G401 (cell line): Measurements from ENCODE around the gene GABRR2. TPM values are rescaled to one million over a fixed set of nuclear protein-coding genes. Genes with fewer than 3 reads are reported as not detected.
A peak's percentile ranks its signal among the peaks of the same experiment; 100 is the strongest.
"Not testable (repeated sequence)": the region's sequence is repeated elsewhere in the genome, so short reads cannot be mapped to it uniquely, and the experiment has no call there.

ENCODE experiments used
- DNase-seq: peaks from one replicate; pipeline ENCODE4 v3.0.0-alpha.2; 2015; ENCODE audit warnings: low spot score
- in situ Hi-C: cut with HindIII; loops from 2 replicates; pipeline ENCODE4 v1.10.0; 2016; ENCODE audit warnings: low sequenced_read_pairs, mixed read lengths
- total RNA-seq: library from RNA; depleted of rRNA; stranded (reverse); fragments of >200 nt; shearing (Covaris generic); gene quantifications from 2 replicates; pipeline ENCODE4 v1.2.3, GENCODE V29; 2014

The GABRR2 gene
- total RNA-seq, 1 experiment from 2014 or later, result not detected

- in situ Hi-C loops, result no loop called here
Observed at GRCh38 chr6:89298680-89299465, 16.2 kb downstream of the GABRR2 start.

DNA sequence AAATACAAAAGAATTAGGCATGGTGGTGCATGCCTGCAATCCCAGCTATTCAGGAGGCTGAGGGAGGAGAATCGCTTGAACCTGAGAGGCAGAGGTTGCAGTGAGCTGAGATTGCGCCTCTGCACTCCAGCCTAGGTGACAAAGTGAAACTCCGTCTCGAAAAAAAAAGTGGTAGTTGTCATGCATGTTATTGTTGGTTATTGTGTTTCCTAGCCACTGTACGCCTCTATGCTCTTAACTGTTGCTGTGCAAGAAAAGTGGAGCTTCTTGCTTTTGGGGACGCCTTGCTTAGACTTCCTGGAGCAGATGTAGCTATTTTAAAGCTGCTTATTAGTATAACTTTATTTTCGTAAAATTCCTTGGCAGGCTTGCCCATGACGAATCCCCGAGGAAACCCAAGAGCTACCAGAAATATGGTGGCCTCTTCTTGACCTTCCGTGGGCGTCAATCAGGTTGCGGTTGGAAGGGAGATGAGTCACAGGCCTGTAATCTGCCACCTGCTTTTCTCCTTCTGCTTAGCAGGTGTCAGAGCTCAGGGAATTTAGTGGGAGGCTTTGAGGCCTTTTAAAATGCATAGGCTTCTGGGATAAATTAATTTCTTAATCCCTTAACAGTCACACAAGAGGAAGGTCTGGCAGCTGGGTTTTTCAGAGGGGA lies 17.3 kb downstream of the GABRR2 start:
- in situ Hi-C loops, result no loop called here
- DNase-seq, result no peak

More at GRCh38 chr6:89298680-89299465, 16.2 kb downstream of the GABRR2 start:
- no peak for DNase-seq

DNA sequence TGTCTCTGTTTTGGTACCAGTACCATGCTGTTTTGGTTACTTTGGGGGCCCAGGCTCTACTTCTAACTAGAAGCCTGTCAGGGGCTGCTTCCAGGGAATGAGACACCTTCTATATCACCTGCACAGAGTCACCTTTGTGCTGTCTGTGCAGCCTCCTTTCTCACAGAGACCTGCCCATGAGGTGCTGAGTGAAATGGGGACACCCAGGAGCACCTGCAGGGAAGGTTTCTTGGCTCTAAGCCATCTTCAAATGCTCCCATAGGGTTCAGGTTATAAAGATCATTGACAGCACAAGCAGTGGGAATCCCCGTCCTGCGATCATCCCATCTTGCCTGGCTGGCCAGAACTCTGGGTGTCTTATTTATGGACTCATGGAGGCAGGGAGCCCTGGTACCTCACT lies 19.1 kb downstream of the GABRR2 start:
- in situ Hi-C loops, result no loop called here
- no peak for DNase-seq

- in situ Hi-C loops, DNase-seq: not testable (repeated sequence)
Observed at GRCh38 chr6:89295116-89295515, 20.0 kb downstream of the GABRR2 start.

GRCh38 chr6:89291256-89291819 lies 23.8 kb downstream of the GABRR2 start:
- in situ Hi-C loops, result no loop called here
- DNase-seq, result no peak

DNA sequence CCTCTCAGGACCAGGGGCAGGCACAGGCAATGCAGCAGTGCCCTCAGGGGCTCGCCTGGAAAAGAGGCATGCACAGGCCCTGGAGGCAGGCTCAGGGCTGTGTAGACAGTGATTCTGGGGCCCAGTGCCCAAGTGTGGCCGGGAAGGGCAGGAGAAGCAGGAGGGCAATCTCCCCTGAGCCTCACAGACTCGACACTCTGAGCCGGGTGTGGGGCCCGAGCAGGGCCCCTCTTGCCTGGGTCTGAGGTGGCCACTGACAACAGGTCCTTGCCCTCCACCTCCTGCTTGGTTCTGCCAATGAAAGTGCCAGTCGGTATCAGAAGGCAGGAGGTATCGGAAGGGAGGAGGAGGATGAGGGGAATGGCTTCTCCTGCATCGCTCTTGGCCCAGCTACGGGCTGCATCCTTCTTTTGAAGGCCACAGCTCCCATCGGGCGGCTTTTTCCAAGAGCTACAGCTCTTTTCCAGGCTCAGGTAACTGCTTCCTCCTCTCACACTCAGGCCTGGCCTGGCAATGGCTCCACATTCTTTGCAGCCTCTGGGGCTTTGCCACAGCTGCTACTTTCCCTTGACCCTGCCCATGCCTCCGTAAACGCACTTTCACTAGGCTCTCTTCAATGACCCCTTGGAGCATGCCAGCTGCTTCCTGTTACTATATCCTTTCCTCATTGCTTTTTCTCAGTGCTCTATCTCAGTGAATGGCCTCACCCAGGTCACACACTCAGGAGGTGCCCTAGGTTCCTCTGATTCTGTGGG lies 24.5 kb downstream of the GABRR2 start:
- DNase-seq, result no peak
- in situ Hi-C loops, result no loop called here

- DNase-seq, result no peak
- in situ Hi-C loops, result no loop called here
Observed at GRCh38 chr6:89289710-89290109, 25.4 kb downstream of the GABRR2 start.

DNA sequence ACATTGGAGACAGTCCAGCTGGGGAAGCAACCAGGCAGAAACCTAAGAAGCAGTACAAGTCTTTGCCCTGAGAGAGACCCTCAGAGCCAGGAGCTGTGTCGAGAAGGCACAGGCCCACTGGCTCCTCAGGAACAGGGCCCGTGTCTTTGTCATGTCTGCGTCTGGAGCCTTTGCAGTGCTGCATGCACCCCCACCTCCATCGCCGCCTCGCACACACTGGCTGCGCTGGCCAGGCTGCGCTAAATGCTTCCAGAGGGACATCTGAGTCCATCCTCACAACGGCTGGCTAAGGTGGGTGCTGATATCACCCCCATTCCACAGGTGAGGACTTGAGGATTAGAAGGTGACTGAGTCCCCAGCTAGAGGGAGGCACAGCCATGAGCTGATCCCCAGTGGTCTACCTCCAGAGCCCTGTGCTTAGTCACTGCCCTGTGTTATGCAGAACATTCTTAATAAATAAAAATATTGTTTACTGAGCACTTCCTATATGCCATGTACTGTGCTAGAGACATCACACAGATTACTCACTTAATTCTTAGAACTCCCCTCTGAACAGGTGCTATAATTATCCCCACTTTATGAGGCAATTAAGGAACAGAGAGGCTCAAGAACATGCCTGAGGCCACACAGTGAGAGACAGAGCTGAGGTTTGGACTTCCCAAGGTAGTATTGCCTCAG lies 27.6 kb downstream of the GABRR2 start:
- DNase-seq, result no peak
- in situ Hi-C loops, result no loop called here

- in situ Hi-C loops, result no loop called here
- DNase-seq, result no peak
Observed at GRCh38 chr6:89286516-89286915, 28.6 kb downstream of the GABRR2 start.

GRCh38 chr6:89284963-89285735 lies 29.9 kb downstream of the GABRR2 start:
- DNase-seq, result no peak
- in situ Hi-C loops, result no loop called here

GRCh38 chr6:89284081-89284480 lies 31.0 kb downstream of the GABRR2 start:
- no peak for DNase-seq
- in situ Hi-C loops, result no loop called here

GRCh38 chr6:89282749-89283148 lies 32.4 kb downstream of the GABRR2 start:
- in situ Hi-C loops, result no loop called here
- DNase-seq, result no peak

- DNase-seq, result peak; percentile 11
- in situ Hi-C loops, result no loop called here
Observed at GRCh38 chr6:89281779-89282246, 33.3 kb downstream of the GABRR2 start.

GRCh38 chr6:89278956-89279355 lies 36.1 kb downstream of the GABRR2 start:
- DNase-seq, result no peak
- in situ Hi-C loops, result no loop called here

GRCh38 chr6:89275900-89276299 lies 39.2 kb downstream of the GABRR2 start:
- in situ Hi-C loops, result no loop called here
- DNase-seq, result no peak

DNA sequence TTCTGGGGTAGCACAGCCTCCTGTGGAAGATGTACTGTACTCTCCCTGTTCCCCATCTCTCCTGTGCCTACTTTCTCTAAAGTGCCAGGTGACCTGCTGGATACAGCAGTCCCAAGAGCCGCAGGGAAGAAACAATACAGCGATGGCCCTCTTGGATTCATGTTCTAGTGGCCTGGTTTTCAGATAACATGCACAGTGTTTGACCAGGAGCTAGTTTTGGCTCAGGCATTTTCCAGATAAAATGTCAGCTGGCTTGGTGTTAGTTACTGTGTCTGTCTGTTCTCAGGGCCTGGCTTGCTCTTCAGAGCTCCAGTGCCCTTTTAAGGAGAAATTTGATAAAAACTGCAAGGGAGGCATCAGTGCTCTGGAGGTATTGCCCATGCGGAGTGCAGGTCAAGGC lies 41.3 kb downstream of the GABRR2 start:
- DNase-seq, result no peak
- in situ Hi-C loops, result no loop called here

- in situ Hi-C loops, result no loop called here
- no peak for DNase-seq
Observed at GRCh38 chr6:89272596-89272995, 42.5 kb downstream of the GABRR2 start.

GRCh38 chr6:89270951-89271721 lies 44.0 kb downstream of the GABRR2 start:
- in situ Hi-C loops, result no loop called here
- DNase-seq, result no peak
